HG03175 (cell line): Measurements from ENCODE around the gene FKRP.
A peak's percentile ranks its signal among the peaks of the same experiment; 100 is the strongest.

Experiments used
- ATAC-seq: cut with Tn5 transposase; IDR thresholded peaks from one replicate; pipeline ENCODE4 v1.9.1; 2021; ENCODE audit warnings: mild to moderate bottlenecking, moderate library complexity; ENCODE audit not compliant: unreplicated experiment

FKRP gene

DNA sequence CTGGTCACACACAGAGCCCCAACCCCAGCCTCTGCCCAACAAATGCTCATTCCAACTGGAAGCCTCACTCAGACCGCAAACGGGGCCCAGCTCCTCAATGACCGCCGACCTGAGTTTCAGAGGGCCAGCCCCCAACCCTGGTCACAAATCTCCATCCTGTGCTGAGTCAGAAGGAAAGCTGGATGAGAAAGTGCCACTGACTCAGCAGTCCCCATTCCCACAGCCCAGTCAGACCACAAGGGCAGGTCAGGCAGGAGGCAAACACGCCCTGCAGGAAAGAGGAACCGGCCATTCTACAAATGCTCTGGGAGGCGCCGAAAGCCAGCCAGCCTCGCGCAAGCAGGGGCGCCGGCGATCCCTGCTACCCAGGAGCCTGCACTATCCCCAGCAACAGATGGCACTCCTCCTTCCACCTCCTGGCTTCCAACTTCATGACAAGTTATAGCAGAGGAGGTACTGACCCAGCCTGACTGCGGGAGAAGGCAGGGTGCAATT, 14.8 kb upstream of the FKRP start:
- no peak for ATAC-seq

DNA sequence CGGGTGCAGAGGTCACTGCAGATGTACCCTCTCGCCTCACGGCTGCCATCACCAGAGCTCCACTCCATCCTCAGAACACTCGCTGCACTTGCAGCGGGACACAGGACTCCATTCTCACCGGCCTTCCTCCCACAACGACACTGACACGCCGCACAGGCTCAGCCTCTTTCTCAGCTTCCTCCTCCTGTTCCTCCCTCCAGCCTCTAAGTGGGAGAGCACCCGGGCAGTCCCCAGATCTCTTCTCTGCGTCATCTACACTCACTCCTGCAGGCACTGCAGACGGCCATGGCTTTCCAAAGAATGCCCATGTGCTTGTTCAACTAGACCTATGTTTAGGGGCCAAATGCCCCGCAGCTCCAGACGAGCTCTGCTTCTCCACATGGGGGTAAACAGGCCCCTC, 14.3 kb upstream of the FKRP start:
- no peak for ATAC-seq

- no peak for ATAC-seq
Observed at GRCh38 chr19:46732172-46732938, 13.5 kb upstream of the FKRP start.

DNA sequence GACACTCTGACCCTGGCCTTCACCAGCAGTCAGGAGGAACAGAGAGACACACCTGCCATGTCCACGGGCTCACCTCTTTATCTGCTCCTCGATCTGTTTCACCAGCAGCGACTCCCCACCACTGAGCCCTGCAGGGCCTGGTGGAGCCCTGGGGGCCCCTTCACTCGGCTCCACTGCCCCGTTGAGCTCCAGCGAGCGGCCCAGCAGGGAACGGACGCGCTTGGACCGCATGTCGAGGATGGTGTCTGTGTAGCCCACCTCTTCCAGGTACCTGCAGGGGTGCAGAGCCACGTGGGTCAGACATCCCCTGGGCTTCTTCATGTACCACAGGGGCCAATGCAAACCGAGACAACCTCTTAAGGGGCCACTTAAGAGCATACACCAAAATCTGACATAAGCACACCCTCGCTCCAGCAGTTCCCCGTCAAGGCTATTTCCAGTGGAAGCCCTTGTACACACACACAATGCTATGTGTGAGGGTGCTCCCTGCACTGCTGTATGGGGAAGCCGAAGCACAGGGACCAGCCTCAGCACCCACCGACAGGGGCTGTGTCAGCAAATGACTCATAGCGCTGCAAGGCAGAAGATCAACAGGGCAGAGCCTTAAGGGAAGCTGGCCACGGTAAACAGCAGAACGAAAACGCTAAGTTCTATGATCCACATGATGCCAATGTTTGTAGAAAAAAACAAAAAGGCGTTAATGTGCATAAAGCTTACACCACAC, 12.7 kb upstream of the FKRP start:
- no peak for ATAC-seq

DNA sequence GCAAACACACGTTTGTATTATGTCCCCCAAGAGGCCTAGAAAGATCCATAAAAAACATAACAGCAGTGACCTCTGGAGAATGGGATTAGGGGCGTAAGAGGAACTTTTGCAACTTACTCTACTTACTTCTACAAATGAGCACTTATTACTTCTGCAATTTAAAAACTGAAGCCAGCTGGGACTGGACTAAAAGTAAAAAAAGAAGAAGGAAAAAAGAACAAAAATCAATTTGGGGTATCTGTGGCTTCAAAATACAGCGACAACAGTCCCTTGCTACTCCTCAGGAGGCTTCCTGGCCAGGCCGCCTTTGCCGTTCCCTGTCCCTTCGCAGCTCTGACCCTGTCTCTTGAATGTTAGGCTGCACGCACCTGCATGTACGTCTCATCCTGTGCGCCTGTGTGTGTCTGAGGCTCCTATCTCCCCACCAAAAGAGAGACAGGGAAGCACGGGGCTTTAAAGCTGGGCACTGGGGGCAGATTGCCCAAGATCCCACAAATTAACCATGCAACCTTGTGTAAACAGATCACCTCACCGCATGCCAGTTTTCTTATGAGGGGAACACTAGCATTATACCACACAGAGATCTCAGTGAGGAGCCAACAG, 12.1 kb upstream of the FKRP start:
- no peak for ATAC-seq

DNA sequence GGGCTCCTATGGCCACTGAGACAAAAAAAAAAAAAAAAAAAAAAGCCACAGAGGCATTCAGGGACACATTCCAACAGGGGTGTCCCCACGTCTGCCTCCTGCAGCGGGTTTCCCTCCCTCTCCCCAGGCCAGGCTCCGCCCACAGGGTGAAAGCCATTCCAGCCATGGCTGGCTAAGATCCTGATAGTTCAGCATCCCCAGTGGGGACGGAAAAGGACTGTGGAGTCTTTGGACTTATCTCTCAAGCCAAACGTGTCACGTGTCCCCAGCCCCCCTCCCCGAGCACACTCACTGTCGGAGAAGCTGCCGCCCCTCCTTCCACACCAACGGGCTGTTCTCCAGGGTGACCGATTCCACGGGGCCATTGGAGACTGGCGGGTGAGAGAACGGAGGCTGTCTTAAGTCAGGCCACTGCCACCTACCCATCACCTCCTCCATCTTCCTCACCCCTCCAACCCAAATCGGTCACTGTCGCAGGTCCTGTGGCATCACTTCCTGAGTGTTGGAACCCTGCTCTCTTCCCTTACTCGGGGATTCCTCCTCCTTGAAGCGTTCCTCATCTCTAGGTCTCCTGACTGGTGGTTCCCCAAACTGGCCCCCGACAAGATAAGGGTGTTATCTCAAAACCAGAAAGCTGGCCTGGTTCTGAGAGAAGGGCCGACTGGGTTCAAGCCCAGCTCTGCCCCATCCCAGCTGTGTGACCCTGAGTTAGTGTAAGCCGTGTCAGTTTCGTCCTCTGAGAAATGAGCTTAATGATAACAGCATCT, 9.1 kb upstream of the FKRP start:
- no peak for ATAC-seq

GRCh38 chr19:46737298-46737654, 8.6 kb upstream of the FKRP start:
- ATAC-seq, result no peak

DNA sequence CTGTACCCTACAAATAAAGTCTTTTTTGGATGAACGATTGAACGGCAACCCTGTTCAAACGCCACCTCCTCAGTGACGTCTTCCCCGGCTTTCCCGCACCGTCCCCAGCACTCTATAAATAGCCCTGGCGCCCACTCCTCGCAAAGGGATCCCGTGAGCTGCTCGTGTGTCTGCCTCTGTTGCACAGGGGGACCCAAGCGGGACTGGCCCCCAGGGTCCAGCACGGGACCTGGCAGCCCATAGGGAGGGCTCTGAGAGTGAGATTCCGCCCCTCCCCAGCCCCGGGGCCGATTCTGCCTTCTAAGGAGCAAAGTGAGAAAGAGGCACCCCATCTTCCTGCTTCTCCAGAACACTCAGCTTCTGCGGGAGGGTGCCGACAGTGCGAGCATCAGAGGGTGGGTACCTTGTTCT, 8.1 kb upstream of the FKRP start:
- ATAC-seq, result no peak

DNA sequence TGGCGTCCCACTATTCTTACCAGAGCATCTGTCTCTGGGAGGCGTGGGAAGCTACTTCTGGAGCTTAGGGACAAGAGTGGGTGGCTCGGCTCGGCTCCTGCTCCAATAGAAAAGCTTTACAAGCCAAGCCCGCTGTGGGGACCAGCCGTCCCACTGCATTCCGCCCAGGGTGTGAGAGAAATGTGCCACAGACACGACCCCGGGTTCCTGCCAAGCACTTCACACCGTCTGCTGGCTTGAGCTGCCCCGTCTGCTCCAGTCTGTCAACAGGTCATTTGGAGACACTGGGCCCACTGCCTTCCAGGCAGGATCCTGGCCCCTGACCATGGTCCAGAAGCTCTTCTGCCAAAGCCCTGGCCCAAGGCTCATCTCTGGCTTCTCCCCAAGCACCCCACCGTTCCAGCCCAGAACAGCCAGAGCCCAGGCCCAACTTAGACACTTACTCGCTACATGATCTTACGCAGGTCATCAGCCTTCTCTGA, 6.5 kb upstream of the FKRP start:
- no peak for ATAC-seq

DNA sequence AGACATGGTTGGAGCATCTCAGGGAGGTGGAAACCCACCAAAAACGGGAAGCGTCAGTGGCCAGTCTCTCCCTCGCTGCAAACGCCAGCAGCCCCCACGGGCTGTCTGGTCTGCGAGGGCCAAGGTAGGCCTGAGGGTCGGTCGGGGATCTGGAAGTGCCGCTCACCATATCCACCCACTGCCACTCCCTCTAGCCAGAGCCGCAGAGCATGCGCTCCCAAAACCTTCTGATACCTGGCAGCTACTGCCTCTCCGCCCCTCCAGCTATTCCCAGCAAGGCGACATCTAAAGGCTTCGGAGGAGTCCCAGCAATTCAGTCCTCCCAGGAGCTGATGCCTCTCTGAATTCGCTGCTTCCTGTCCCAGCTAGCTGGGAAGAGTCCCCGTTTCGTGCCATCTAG, 4.4 kb upstream of the FKRP start:
- no peak for ATAC-seq

DNA sequence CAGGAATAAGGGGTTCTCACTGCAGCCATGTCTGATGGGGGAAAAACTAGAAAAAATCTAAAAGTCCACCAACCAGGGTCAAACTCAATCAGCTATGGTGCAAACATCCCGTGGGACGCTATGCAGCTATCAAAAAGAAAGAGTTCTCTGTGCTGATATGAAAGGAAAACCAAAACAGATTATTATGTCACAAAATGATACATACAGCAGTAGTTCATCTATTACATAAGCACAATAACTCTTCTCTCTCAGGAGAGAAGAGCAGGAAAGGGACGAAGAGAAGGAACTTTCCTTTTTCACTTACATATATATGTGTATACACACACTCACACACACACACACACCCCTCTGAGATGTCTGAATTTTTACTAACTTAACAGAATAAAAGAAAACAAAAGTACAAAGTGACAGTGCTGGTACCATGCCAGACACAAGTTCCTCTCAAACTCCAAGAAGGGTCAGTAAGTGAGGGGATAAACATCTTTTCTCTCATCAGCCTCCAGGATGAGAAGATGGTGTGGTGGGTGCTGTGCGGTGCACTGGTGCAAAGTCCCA, 2.9 kb upstream of the FKRP start:
- no peak for ATAC-seq

DNA sequence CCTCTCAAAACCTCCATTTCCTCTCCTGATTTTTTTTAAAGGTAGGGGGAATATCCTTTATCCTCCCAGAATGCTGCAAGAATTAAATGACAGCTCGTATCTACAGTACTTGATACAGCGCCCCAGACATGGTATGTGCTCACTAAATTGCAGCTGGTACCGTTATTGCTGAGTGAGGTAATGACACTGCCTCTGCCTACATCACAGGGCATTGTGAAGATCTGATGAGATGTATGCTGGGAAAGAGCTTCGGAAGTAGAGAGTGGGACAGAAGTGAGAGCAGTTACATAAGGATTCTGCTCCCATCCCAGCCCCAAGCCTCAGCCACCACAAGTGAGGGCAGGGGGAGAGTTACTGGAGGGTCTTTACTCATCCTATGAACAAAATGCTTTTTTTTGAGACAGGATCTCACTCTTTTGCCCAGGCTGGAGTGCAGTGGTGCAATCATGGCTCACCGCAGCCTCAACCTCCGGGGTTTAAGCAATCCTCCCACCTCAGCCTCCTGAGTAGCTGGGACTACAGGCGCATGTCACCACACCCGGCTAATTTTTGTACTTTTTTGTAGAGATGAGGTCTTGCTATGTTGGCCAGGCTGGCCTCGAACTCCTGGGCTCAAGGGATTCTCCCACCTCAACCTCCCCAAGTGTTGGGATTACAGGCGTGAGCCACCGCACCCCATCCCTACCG, 1.7 kb upstream of the FKRP start:
- ATAC-seq, result no peak

- no peak for ATAC-seq
Observed at GRCh38 chr19:46745030-46745429, 827 bp upstream of the FKRP start.

DNA sequence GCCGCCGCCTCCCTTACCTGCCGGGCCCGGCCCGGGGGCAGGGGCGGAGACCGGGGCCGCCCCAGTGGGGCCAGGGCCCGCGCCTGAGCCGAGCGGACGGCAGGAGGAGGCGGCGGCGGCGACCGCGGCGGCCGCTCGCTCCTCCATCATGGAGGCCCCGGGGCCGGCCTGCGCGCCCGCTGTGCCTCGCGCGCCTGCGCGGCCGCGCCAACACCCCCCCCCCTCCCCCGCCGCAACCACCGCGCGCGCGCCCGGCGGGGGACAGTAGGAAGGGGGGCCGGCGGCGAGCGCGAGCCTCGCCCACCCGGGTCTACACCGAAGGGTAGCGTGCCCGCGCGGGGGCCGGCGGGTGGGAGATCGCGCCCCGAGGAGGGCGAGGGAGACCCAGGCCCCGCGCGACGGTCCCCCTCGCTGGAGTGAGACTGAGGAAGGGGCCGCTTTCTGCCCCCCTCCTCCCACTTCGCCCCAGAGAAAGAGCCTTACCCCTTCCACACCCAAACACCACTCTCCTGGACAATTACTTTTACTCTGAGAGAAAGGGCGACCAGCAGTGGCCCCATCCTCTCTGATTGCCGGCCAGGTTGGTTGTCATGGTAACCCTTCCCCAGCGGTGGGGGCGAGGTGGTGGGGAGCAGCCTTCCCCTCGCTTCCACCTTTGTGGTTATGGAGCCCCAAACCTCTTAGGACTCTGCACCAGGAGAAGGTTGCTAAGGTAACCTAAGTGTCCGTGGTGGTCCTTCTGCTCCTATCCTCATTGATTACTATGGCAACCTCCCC, 612 bp downstream of the FKRP start, which contains the start of gene STRN4:
STRN4 (minus strand) TSS at position 170 of the 777 bp plus-strand sequence; CDS start at position 150, 20 bp downstream.
- peak; percentile 36 for ATAC-seq

GRCh38 chr19:46748325-46749109, 2.7 kb downstream of the FKRP start:
- ATAC-seq, result no peak

- ATAC-seq, result peak; percentile 53
Observed at GRCh38 chr19:46753420-46754155, 7.7 kb downstream of the FKRP start.

- ATAC-seq, result no peak
Observed at GRCh38 chr19:46755077-46755852, 9.4 kb downstream of the FKRP start.
